Measurements from ENCODE around the gene RNF214. TPM values are rescaled to one million over a fixed set of nuclear protein-coding genes. Genes with fewer than 3 reads are reported as not detected.
"Not testable (repeated sequence)": the region's sequence is repeated elsewhere in the genome, so short reads cannot be mapped to it uniquely, and the experiment has no call there.

Gene RNF214
- total RNA-seq, 1 donor from 2014 or later = 13.1 TPM

DNA sequence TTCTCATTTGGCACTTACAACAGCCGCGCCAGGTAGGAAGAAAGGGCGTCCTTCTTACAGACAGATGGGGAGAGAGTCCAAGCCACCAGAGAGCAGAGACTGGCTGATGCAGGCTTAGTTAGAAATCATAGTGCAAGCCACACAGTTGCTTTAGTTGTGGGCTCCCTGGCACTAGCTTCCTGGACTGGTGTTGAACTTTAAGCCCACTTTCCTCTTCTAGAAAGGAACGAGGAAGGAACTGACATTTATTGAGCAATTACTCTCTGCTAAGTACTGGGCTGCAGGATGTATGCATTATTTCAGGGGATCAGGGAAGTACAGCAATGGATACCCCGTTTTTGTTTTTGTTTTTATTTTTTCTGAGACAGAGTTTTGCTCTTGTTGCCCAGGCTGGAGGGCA lies 80.6 kb downstream of the RNF214 start:
- no peak for DNase-seq (ENCODE audit: extremely low read depth, low read depth, low spot score)

- no peak for DNase-seq (ENCODE audit: extremely low read depth, low read depth, low spot score)
Measured at GRCh38 chr11:117313828-117314768, 81.6 kb downstream of the RNF214 start.

DNA sequence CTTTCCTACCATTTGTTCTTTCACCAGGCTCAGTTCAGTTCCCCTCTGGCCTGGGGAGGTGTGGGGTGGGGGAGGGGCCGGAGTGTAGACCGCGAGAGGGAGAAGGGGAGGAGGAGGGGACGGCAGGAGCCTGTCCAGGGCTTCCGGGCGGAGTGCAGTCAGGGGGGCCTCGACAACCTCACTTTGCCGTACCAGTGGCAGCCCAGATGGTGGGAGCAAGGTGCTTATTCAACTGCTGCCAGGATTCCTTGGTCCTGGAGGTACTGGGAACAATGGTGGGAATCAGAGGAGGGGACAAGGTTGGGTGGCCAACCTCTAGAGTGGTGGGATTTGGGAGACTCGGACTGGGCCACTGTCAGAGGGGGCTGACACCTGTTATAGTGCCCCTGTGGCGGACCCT lies 82.4 kb downstream of the RNF214 start:
- no peak for DNase-seq (ENCODE audit: extremely low read depth, low read depth, low spot score)

- DNase-seq (ENCODE audit: extremely low read depth, low read depth, low spot score) = no peak
Measured at GRCh38 chr11:117315285-117316196, 83.1 kb downstream of the RNF214 start.

- DNase-seq (ENCODE audit: extremely low read depth, low read depth, low spot score) = no peak
Measured at GRCh38 chr11:117316197-117316961, 83.9 kb downstream of the RNF214 start, which contains the start of gene BACE1. Gene BACE1 (minus strand): TSS chr11:117316256. CDS start chr11:117315795, 461 bp downstream.

GRCh38 chr11:117318738-117319137 lies 86.3 kb downstream of the RNF214 start:
- no peak for DNase-seq (ENCODE audit: extremely low read depth, low read depth, low spot score)

DNA sequence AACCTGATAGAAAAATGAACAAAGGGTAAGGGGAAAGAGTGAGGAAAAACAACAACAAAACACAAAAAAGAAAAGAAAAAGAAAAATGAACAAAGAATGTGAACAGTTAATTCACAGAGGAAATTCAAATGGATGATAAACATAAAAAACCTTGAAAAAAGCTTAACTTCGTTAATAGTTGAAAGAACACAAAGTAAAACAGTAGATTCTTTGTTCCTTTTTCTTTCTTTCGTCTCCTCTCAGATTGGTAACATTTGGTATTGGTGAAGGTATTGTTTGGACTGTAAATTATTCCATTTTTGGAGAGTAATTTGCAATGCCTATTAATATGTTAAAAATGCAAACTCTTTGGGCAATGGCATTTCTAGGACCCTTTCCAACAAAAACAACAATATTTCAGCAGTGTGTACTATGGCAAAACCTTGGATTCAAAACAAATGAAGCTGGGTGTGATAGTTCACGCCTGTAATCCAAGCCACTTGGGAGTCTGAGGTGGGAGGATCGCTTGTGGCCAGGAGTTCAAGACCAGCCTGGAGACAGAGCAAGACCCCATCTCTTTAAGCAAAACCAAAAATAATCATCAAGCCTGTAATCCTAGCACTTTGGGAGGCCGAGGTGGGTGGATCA lies 86.9 kb downstream of the RNF214 start:
- no peak for DNase-seq (ENCODE audit: extremely low read depth, low read depth, low spot score)

- DNase-seq (ENCODE audit: extremely low read depth, low read depth, low spot score) = not testable (repeated sequence)
Measured at GRCh38 chr11:117327255-117327566, 94.7 kb downstream of the RNF214 start.

DNA sequence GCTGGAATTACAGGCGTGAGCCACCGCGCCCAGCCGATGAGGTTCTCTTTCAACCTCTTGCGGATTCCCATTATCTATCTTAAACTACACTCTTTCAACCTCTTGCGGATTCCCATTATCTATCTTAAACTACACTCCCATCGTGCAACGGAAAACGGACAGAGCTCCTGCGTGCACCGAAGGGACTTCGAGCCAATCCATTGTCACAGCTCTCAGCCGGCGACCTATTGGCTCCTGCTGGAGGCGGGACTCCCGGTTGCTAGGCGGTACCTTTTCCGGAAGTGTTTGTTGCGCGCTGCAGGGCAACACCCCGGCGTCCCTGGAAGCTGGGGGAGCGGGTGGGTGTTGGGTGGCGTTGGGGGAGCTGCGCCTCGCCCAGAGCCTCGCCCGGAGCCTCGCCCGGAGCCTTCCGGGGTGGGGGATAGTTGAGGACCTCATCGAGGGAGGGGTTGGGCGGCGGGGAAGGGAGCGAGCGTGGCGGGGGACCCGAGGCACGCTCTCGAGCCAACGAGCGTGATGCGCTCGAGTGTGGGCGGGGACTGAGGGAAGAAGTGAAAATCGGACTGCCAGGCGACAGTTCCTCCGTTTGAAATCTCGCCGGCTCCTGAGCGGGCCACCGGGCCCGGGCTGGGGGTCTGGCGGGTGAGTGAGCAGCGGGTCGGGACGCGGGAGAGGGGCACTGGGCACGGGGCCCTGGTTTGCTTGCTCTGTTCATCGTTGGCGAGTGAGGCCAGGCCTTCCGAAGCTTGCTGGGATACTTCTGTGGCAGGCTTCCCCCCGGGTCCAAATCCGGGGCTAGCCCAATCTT lies 95.3 kb downstream of the RNF214 start, which contains the start of gene CEP164:
Gene CEP164 (plus strand): TSS at position 288 of the 808 bp plus-strand sequence. CDS start 10,733 bp downstream, outside the sequence.
- DNase-seq (ENCODE audit: extremely low read depth, low read depth, low spot score) = peak; percentile 75

GRCh38 chr11:117328375-117329010 lies 96.0 kb downstream of the RNF214 start:
- no peak for DNase-seq (ENCODE audit: extremely low read depth, low read depth, low spot score)

DNA sequence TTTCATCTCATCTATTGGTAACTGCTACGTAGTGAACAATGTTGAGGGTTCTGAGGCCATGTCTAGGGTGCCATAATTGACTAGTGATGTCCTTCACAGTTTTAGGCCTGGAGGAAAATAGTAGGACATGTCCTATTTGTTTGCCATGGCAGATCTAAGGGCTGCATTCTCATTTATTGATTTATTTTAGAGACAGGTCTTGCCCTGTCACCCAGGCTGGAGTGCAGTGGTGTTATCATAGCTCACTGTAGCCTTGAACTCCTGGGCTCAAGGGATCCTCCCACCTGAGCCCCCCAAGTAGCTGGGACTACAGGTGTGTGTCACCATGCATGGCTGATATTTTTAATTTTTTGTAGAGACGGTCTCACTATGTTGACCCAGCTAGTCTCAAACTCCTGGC lies 100.4 kb downstream of the RNF214 start:
- no peak for DNase-seq (ENCODE audit: extremely low read depth, low read depth, low spot score)

- DNase-seq (ENCODE audit: extremely low read depth, low read depth, low spot score) = no peak
Measured at GRCh38 chr11:117333917-117334316, 101.4 kb downstream of the RNF214 start.

DNA sequence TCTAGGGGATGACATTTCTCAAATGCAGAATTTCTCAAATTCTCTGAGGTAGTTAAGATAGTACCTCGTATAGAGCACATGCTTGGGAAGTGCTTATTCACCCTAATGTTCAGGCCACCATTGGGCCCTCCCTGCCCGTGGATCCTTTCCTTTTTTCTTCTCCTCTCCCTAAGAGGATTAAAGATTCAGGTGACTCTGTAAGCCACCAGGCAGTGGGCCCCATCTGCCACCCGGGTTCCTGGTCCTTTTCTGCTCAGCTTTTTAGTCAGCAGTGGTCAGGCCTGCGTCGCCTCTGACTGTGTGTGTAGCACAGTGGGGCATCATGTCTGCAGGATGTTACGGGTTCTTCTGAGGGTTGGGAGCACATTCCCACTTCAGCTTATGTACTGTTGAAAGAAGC lies 102.4 kb downstream of the RNF214 start:
- no peak for DNase-seq (ENCODE audit: extremely low read depth, low read depth, low spot score)

- DNase-seq (ENCODE audit: extremely low read depth, low read depth, low spot score) = no peak
Measured at GRCh38 chr11:117335399-117335798, 102.9 kb downstream of the RNF214 start.

Other genes with a start within 250 kb of the RNF214 start
- gene SIK3, start 134.2 kb upstream of the RNF214 start, total RNA-seq = 14.7 and 15.1 TPM in 2 replicates
- 92.6 and 98.5 TPM in 2 replicates for gene PAFAH1B2, start 88.4 kb upstream of the RNF214 start, total RNA-seq
- gene SIDT2, start 53.9 kb upstream of the RNF214 start, total RNA-seq = 16.8 and 21.5 TPM in 2 replicates
- gene TAGLN, start 33.3 kb upstream of the RNF214 start, total RNA-seq = 294 and 467 TPM in 2 replicates
- gene PCSK7, start 598 bp upstream of the RNF214 start, total RNA-seq = 68.0 and 84.0 TPM in 2 replicates
- 2.3 and 6.1 TPM in 2 replicates for gene BACE1-AS, start 58.7 kb downstream of the RNF214 start, total RNA-seq
- 24.2 and 27.8 TPM in 2 replicates for gene BACE1, start 83.6 kb downstream of the RNF214 start, total RNA-seq
- gene CEP164, start 95.2 kb downstream of the RNF214 start, total RNA-seq = 22.8 and 31.8 TPM in 2 replicates

Data from glomerular endothelial cell (primary cell).